OCI-LY7 (cell line): ENCODE results near the gene GIMD1. TPM values are rescaled to one million over a fixed set of nuclear protein-coding genes. Genes with fewer than 3 reads are reported as not detected.
A peak's percentile ranks its signal among the peaks of the same experiment; 100 is the strongest.

Experiments used
- BruUV-seq: library from RNA; stranded (reverse); fragments of 400-500 nt; replicated peaks from 2 replicates; lab custom pipeline; 2021; lab: Mats Ljungman, UMichigan
- CTCF ChIA-PET: fragments of 300-600 bp; sonication (Branson Sonifier 250); formaldehyde crosslinking; loops from one replicate; lab custom pipeline; 2022; ENCODE audit warnings: antibody characterized with exemption; ENCODE audit not compliant: unreplicated experiment; lab: Charles Lee
- POLR2A ChIA-PET: fragments of 300-600 bp; sonication (Branson Sonifier 250); formaldehyde crosslinking; loops from one replicate; lab custom pipeline; 2022; ENCODE audit warnings: antibody characterized with exemption; lab: Charles Lee
- DNase-seq: peaks from one replicate; pipeline ENCODE4 v3.0.0-alpha.2; 2015; ENCODE audit warnings: low spot score
- H2AFZ ChIP-seq: fragments of 200-600 bp; sonication (generic), shearing (Covaris generic); 2 replicates; pipeline ENCODE4 v1.6.1; 2014; ENCODE audit warnings: mild to moderate bottlenecking, antibody characterized with exemption, low read length, moderate library complexity
- H3K27ac ChIP-seq: fragments of 200-600 bp; sonication (generic); 2 replicates; pipeline ENCODE4 v1.5.1; 2014; ENCODE audit warnings: mixed run types, low read depth, mild to moderate bottlenecking, moderate library complexity, low read length, inconsistent platforms; ENCODE audit not compliant: poor library complexity, severe bottlenecking
- H3K36me3 ChIP-seq: fragments of 200-600 bp; sonication (generic); 2 replicates; pipeline ENCODE4 v1.6.1; 2014; ENCODE audit warnings: mild to moderate bottlenecking, antibody characterized with exemption, low read length, moderate library complexity, mixed read lengths; ENCODE audit not compliant: insufficient read depth
- H3K4me1 ChIP-seq: fragments of 200-600 bp; sonication (generic); 2 replicates; pipeline ENCODE4 v1.5.1; 2014; ENCODE audit warnings: mild to moderate bottlenecking, low read length; ENCODE audit not compliant: insufficient read depth, poor library complexity, severe bottlenecking
- H3K4me2 ChIP-seq: fragments of 200-600 bp; sonication (generic); 2 replicates; pipeline ENCODE4 v1.6.1; 2014; ENCODE audit warnings: mild to moderate bottlenecking, low read length
- H3K4me3 ChIP-seq: fragments of 200-600 bp; sonication (generic); 2 replicates; pipeline ENCODE4 v1.5.1; 2014; ENCODE audit warnings: mild to moderate bottlenecking, low read depth, low read length; ENCODE audit not compliant: poor library complexity, severe bottlenecking
- H3K79me2 ChIP-seq: fragments of 200-600 bp; sonication (generic); 2 replicates; pipeline ENCODE4 v1.6.1; 2016; ENCODE audit warnings: low read depth, mild to moderate bottlenecking, low read length, moderate library complexity, mixed read lengths; ENCODE audit not compliant: insufficient read depth
- H3K9me2 ChIP-seq: fragments of 200-600 bp; sonication (generic); 2 replicates; pipeline ENCODE4 v1.6.1; 2016; ENCODE audit warnings: mild to moderate bottlenecking, low read length, mixed read lengths; ENCODE audit not compliant: insufficient read depth
- H3K9me3 ChIP-seq: fragments of 200-600 bp; sonication (generic); 2 replicates; pipeline ENCODE4 v1.6.1; 2014; ENCODE audit warnings: mild to moderate bottlenecking, mixed run types, low read length, mixed read lengths
- H4K20me1 ChIP-seq: fragments of 200-600 bp; sonication (generic); 2 replicates; pipeline ENCODE4 v1.6.1; 2014; ENCODE audit warnings: mild to moderate bottlenecking, antibody characterized with exemption, low read length, moderate library complexity, mixed read lengths; ENCODE audit not compliant: insufficient read depth
- CTCF ChIP-seq: fragments of 200-600 bp; sonication (generic); conservative IDR thresholded peaks from 2 replicates; pipeline ENCODE4 v1.5.1; 2014; ENCODE audit warnings: mild to moderate bottlenecking, antibody characterized with exemption, low read length, moderate library complexity, mixed read lengths
- EZH2phosphoT487 ChIP-seq: fragments of 200-600 bp; sonication (generic); IDR thresholded peaks from 2 replicates; pipeline ENCODE4 v1.6.1; 2018; ENCODE audit warnings: low read depth, borderline replicate concordance, mild to moderate bottlenecking, mixed run types, antibody characterized with exemption, low read length, moderate library complexity, mixed read lengths
- intact Hi-C: fragments of 100-400 bp; cut with micrococcal nuclease; formaldehyde crosslinking; loops from one replicate; pipeline ENCODE4 v1.10.0; 2022; ENCODE audit not compliant: unreplicated experiment
- total RNA-seq, 2 experiments: library from RNA; depleted of rRNA in 1 of 2; stranded (reverse); fragments of >200 nt in 1 of 2; shearing (Covaris generic) in 1 of 2; gene quantifications; 2 replicates each; pipeline ENCODE4 v1.2.3, GENCODE V29; 2014 to 2022

Gene GIMD1
- total RNA-seq, 2 experiments from 2014 or later = not detected

- POLR2A ChIA-PET = interaction anchor here (0.7 to 1.6 kb wide), 3 partner anchors 13 to 42 kb away, joined by 3 to 4 read pairs (median 3); no protein-coding TSS in a partner anchor
- no peaks in the 10 kb centered on the region for H3K9me3 ChIP-seq
- no TSS peak for BruUV-seq
- H4K20me1 ChIP-seq = no peaks in the 10 kb centered on the region
- H3K4me2 ChIP-seq = peak overlapping the region; percentile 39; the same call in 1 of the 2 replicates
- H3K9me2 ChIP-seq = no peaks in the 10 kb centered on the region
- DNase-seq = peak; percentile 64
- TF ChIP-seq EZH2phosphoT487 = no peak
- peak; percentile 88 for TF ChIP-seq CTCF
- H3K4me3 ChIP-seq = no peak overlapping the region
- H3K4me1 ChIP-seq = no peaks in the 10 kb centered on the region
- no peaks in the 10 kb centered on the region for H3K36me3 ChIP-seq
- intact Hi-C loops = loop anchor here (1.0 to 5.0 kb wide), 2 partner anchors 133 to 528 kb away; no protein-coding TSS in a partner anchor
- CTCF ChIA-PET = interaction anchor here (1.1 kb wide), 1 partner anchor 15 kb away, joined by 3 read pairs; no protein-coding TSS in a partner anchor
- no peaks in the 10 kb centered on the region for H3K79me2 ChIP-seq
- H2AFZ ChIP-seq = peak overlapping the region; percentile 59; the same call in 1 of the 2 replicates
- no peak overlapping the region for H3K27ac ChIP-seq
These were observed 980 bp upstream of the GIMD1 start for GRCh38 chr4:106369456-106370060.

GRCh38 chr4:106367072-106367471 is 1.5 kb downstream of the GIMD1 start:
- Histone ChIP-seq H3K4me1 (no peaks in the 10 kb centered on the region), H3K79me2 (no peaks in the 10 kb centered on the region), H3K36me3 (no peaks in the 10 kb centered on the region), H3K4me3 (no peak overlapping the region), H3K9me2 (no peaks in the 10 kb centered on the region), H3K27ac (no peak overlapping the region), H3K9me3 (no peaks in the 10 kb centered on the region), H3K4me2 (no peak overlapping the region), H4K20me1 (no peaks in the 10 kb centered on the region), H2AFZ (no peak overlapping the region)
- intact Hi-C loops = loop anchor here (5.0 kb wide), 1 partner anchor 530 kb away; no protein-coding TSS in a partner anchor
- POLR2A ChIA-PET = no interaction called here
- CTCF ChIA-PET = no interaction called here
- TF ChIP-seq EZH2phosphoT487 (no peak), CTCF (no peak)
- BruUV-seq = no TSS peak
- no peak for DNase-seq

DNA sequence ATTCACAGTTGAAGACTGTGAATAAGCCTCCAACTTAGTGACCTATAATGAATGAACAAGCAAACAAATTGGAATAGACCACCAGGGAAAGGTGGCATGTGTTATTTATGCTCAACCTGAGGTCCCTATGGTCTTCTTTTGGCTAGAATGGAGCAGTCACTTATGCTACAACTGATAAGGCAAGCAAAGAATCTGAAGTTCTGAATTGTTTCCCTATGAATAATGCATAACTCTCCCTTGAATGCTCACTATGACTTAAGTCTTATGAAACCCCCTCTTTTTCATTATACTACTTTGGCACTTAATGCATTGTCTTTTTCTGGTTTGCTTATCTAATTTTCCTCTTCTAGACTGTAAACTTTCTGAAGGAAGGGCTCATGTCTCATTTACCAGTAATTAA is 2.6 kb downstream of the GIMD1 start:
- Histone ChIP-seq H3K36me3 (no peaks in the 10 kb centered on the region), H3K9me2 (no peaks in the 10 kb centered on the region), H3K9me3 (no peaks in the 10 kb centered on the region), H4K20me1 (no peaks in the 10 kb centered on the region), H3K4me2 (no peak overlapping the region), H2AFZ (no peak overlapping the region), H3K27ac (no peak overlapping the region), H3K79me2 (no peaks in the 10 kb centered on the region), H3K4me1 (no peaks in the 10 kb centered on the region), H3K4me3 (no peak overlapping the region)
- TF ChIP-seq EZH2phosphoT487 (no peak), CTCF (no peak)
- intact Hi-C loops = loop anchor here (5.0 kb wide), 1 partner anchor 531 kb away; no protein-coding TSS in a partner anchor
- no TSS peak for BruUV-seq
- no peak for DNase-seq
- ChIA-PET CTCF (no interaction called here), POLR2A (interaction anchor here (0.9 kb wide), 1 partner anchor 17 kb away, joined by 3 read pairs; no protein-coding TSS in a partner anchor)
